HCT116 (cell line): ENCODE results near the gene TNKS1BP1.
A peak's percentile ranks its signal among the peaks of the same experiment; 100 is the strongest.

Experiments
- CEBPB ChIP-seq: IDR thresholded peaks from 2 replicates; pipeline ENCODE4 v1.6.1; 2012; ENCODE audit warnings: low read depth
- CTCF ChIP-seq, 3 experiments: fragments of 200-600 bp in 1 of 3; sonication (generic) in 1 of 3; IDR thresholded peaks in 2 of 3; conservative IDR thresholded peaks in 1 of 3; 2 replicates each; pipeline ENCODE4 v1.5.1; 2012 to 2017; ENCODE audit warnings: low read depth in 2 of 3, low read length in 2 of 3, antibody characterized with exemption in 1 of 3, borderline replicate concordance in 1 of 3, control low read depth in 1 of 3, mild to moderate bottlenecking in 1 of 3, mixed read lengths in 1 of 3, mixed run types in 1 of 3, moderate library complexity in 1 of 3; ENCODE audit not compliant: insufficient read depth in 1 of 3
- EZH2 ChIP-seq: fragments of 200-600 bp; sonication (generic); IDR thresholded peaks from 2 replicates; pipeline ENCODE4 v1.6.1; 2017; ENCODE audit warnings: antibody characterized with exemption, mixed run types
- EZH2phosphoT487 ChIP-seq: fragments of 200-600 bp; IDR thresholded peaks from 2 replicates; pipeline ENCODE4 v1.6.1; 2018; ENCODE audit warnings: antibody characterized with exemption, borderline replicate concordance
- FOSL1 ChIP-seq: IDR thresholded peaks from 2 replicates; pipeline ENCODE4 v1.6.1; 2012; ENCODE audit warnings: low read depth
- MAX ChIP-seq: IDR thresholded peaks from 2 replicates; pipeline ENCODE4 v1.6.1; 2012
- POLR2A ChIP-seq: IDR thresholded peaks from 2 replicates; pipeline ENCODE4 v1.7.0; 2011; ENCODE audit warnings: borderline replicate concordance; ENCODE audit not compliant: insufficient read depth, insufficient read length; ENCODE audit errors: extremely low read depth
- POLR2AphosphoS5 ChIP-seq: IDR thresholded peaks from 2 replicates; pipeline ENCODE4 v1.6.1; 2011; ENCODE audit warnings: mild to moderate bottlenecking, low read depth, low read length, moderate library complexity
- RAD21 ChIP-seq: IDR thresholded peaks from 2 replicates; pipeline ENCODE4 v1.6.1; 2012; ENCODE audit warnings: low read depth, mild to moderate bottlenecking
- SRF ChIP-seq: IDR thresholded peaks from 2 replicates; pipeline ENCODE4 v1.6.1; 2012; ENCODE audit warnings: low read depth
- TCF7L2 ChIP-seq: IDR thresholded peaks from 2 replicates; pipeline ENCODE4 v1.7.0; 2011; ENCODE audit warnings: borderline replicate concordance, inconsistent platforms; ENCODE audit not compliant: insufficient read depth, insufficient read length; ENCODE audit errors: extremely low read depth
- YY1 ChIP-seq: IDR thresholded peaks from 2 replicates; pipeline ENCODE4 v1.6.1; 2011; ENCODE audit warnings: low read length, low read depth, moderate library complexity, mild to moderate bottlenecking; ENCODE audit not compliant: insufficient replicate concordance; ENCODE audit errors: extremely low read depth
- ZBTB33 ChIP-seq: IDR thresholded peaks from 2 replicates; pipeline ENCODE4 v1.6.1; 2011; ENCODE audit warnings: mild to moderate bottlenecking, low read length, moderate library complexity; ENCODE audit not compliant: insufficient replicate concordance; ENCODE audit errors: extremely low read depth

- TF ChIP-seq EZH2 (no peak), CTCF (IDR thresholded peaks at IDR 0.05 in 2 of 3, conservative IDR thresholded peaks at IDR 0.05 in 1 of 3; ENCODE audit: borderline replicate concordance in 1 of 3, insufficient read depth in 1 of 3, low read depth in 2 of 3, low read length in 2 of 3) (no peak), POLR2A (peak; percentile 43), SRF (no peak), FOSL1 (no peak), POLR2AphosphoS5 (peak; percentile 76), TCF7L2 (no peak), CEBPB (no peak), YY1 (no peak), EZH2phosphoT487 (no peak), RAD21 (no peak), MAX (peak; percentile 74), ZBTB33 (no peak)
Observed at GRCh38 chr11:57335343-57336110, 10.8 kb upstream of the TNKS1BP1 start, which contains the start of gene SSRP1.
